NCI-H146 treated with DMSO at 0.1 percent for 48 hours (cell line): ENCODE measurements around the gene PLEKHN1.
A peak's percentile ranks its signal among the peaks of the same experiment; 100 is the strongest.
"Not testable (repeated sequence)": the region's sequence is repeated elsewhere in the genome, so short reads cannot be mapped to it uniquely, and the experiment has no call there.

Experiments
- DNase-seq: peaks from one replicate; lab custom pipeline; 2025; ENCODE audit not compliant: unreplicated experiment; lab: John Stamatoyannopoulos, UW

Gene PLEKHN1

DNA sequence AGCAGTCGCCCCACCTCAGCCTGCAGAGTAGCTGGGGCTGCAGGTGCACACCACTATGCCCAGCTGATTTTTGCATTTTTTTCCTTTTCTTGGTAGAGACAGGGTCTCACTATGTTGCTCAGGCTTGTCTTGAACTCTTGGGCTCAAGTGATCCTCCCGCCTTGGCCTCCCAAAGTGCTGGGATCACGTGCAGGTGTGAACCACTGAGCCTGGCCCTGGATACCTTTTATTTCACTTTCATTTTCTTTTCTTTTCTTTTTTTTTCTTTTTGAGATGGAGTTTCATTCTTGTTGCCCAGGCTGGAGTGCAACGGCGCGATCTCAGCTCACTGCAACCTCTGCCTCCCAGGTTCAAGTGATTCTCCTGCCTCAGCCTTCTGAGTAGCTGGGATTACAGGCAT lies 25.0 kb downstream of the PLEKHN1 start:
- not testable (repeated sequence) for DNase-seq

- DNase-seq = no peak
Observed at GRCh38 chr1:991895-992294, 25.6 kb downstream of the PLEKHN1 start.

DNA sequence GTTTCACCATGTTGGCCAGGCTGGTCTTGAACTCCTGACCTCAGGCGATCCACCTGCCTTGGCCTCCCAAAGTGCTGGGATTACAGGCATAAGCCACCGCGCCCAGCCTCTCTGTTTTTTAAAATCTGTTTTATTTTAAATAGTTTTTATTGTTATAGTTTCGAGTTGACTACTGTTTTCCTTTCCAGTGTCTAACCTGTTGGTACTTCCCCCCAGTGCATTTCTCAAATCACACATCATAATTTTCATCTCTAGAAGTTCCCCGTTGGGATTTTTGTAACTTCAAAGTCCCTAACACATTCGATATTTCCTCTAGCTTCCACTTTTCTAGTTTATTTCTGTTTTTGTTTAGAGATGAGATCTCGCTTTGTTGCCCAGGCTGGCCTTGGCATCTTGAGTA lies 26.1 kb downstream of the PLEKHN1 start:
- no peak for DNase-seq

GRCh38 chr1:993379-993995 lies 27.2 kb downstream of the PLEKHN1 start:
- no peak for DNase-seq

DNA sequence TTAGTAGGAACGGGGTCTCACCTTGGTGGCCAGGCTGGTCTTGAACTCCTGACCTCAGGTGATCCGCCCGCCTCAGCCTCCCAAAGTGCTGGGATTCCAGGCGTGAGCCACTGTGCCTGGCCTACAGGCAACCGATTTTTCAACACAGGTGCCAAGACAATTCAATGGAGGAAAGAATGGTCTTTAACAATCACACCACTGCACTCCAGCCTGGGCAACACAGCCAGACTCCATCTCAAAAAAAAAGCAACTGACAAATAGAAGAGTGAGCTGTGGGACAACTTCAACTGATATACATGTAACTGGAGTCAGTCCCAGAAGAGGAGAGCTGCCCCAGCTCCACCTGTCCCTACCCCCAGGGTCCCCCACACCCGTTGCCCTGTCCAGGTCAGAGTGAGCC lies 28.3 kb downstream of the PLEKHN1 start:
- not testable (repeated sequence) for DNase-seq

DNA sequence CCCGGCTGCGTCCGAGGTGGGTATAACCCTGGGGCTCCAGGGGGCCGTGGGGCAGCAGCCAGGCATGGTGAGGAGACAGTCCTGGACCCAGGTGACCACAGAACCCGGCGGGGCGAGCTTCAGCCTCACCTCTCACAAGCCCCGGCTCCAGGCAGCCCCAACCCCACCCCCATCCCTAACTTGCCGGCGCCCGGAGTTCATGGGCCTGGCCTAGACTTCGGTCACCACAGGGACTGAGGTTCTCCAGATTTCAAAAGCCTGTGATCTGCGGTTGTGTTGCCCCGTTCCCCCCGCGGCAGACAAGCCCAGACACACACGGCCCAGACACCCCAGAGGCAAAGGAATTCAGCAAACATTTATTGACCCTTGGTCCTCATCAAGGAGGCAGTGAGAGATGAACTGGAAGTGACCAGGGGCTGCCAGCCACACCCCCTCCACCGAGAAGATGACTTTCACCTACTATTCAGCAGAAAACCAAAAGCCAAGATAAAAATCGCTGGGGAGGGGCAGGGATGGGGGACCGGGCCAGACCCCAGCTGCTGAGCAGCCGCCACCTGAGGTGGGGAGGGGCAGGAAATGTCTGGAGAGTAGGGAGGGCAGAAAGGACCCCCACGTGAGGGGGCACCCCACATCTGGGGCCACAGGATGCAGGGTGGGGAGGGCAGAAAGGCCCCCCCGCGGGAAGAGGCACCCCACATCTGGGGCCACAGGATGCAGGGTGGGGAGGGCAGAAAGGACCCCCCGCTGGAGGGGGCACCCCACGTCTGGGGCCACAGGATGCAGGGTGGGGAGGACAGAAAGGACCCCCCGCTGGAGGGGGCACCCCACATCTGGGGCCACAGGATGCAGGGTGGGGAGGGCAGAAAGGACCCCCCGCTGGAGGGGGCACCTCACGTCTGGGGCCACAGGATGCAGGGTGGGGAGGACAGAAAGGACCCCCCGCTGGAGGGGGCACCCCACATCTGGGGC lies 29.7 kb downstream of the PLEKHN1 start:
- DNase-seq = no peak

DNA sequence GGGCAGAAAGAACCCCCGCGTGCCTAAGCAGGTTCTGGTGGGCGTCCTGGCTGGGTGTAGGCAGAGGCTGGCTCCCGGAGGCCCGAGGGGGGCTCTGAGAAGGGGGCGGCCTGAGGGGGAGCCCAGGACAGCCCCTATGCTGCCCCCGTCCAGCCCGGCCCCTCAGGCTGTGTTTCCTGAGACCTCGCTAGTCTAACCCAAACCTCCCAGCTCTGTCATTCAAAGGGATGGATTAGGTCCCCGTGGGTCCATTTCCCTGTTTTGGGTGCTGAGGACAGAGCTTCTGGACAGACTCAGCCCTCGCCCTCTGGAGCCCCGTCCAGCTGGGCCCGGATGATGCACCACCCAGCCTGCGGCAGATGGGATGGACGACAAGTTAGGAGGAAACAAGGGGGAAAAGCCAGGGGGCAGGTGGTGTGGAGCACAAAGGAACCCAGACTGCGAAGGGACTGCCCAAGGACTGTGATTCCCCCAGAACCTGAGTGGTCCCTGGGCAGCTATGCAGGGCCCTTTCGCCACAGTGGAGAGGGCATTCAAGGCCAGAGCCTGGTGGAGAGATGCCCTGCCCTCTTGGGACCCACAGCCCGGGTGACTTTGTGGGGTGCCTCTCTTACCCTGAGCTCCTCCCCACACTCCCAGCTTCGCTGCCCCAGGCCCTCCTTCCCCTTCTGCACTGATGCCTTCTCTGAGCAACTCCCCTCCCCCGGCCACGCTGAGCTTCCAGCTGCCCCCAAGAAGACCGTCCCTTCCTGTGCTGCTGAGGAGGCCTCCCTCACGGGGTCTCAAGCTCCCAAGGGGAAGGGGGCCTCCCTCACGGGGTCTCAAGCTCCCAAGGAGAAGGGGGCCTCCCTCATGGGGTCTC lies 30.8 kb downstream of the PLEKHN1 start:
- no peak for DNase-seq

- no peak for DNase-seq
Observed at GRCh38 chr1:997713-997992, 31.4 kb downstream of the PLEKHN1 start.

DNA sequence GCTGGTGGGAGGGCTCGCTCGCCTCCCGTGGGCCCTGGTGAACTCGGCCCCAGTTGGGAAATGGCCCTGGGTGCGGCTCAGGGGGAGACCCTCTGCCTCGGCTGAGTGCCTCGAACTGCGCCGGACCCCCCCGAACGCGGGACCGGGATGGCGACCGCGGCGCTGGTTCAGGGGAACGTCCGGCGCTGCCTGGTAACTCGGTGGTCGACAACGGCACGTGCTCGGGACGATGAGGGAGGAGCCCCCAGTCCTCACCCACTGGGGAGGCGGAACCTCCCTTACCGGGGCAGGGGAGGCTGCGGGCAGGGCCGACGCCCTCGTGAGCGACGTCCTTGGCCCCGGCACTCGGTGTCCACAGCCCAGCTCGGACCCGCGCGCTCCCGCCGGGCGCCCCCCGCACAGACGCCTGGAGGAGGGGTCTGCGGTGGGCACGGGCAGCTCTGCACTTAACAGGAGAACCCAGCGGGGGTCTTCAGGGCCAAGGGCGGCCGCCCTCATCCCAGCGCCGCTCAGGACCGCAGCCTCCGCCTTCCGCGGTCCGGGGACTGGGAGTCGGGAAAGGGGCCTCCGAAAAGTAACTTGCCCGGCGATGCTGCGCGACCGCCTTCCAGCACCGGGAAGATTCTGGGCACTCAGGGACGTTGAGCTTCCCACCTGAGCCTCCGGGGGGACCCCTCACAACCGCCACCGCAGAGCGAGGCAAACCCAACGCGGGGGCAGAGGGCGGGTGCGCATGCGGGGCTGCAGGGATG lies 31.9 kb downstream of the PLEKHN1 start:
- DNase-seq = no peak

GRCh38 chr1:998745-998994 lies 32.4 kb downstream of the PLEKHN1 start:
- DNase-seq = no peak

DNA sequence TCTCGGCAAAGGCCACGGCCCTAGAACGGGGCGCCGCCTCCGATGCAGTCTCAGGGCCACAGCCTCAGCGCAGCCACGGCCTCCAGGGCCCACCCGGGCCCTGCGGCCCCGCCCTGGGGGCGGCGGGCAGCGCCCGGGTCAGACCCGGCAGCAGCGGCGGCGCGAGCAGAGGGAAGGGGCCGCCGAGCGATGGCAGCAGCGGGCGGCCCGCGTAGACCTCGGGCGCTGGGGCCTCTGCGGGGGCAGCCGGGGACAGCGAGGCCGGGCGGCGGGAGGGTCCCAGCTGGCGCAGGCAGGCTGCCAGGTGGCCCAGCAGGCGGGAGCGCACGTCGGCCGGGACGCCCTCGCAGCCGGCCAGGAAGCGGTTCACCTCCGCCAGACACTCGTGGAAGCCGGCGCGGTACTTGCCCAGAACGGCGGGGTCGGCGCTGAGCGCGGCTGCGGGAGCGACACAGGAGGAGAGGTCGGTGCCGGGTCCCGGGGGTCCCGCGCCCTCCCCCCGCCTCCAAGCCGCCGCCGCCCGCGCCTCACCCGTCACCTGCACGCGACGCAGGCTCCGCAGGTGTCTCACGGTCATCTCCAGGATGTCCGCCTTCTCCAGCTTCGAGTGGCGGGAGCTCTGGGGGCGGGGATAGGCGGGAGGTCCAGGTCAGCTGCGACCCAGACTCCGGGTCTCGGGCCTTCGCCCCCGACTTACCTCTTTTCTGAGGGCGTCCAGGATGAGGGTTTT lies 32.9 kb downstream of the PLEKHN1 start:
- DNase-seq = no peak

GRCh38 chr1:999725-1000356 lies 33.6 kb downstream of the PLEKHN1 start, which contains the start of gene HES4:
TSS of gene HES4 (minus strand) at chr1:1000097. CDS start at chr1:999973, 124 bp downstream.
- DNase-seq = peak; percentile 31

- no peak for DNase-seq
Observed at GRCh38 chr1:1000357-1001056, 34.2 kb downstream of the PLEKHN1 start.

DNA sequence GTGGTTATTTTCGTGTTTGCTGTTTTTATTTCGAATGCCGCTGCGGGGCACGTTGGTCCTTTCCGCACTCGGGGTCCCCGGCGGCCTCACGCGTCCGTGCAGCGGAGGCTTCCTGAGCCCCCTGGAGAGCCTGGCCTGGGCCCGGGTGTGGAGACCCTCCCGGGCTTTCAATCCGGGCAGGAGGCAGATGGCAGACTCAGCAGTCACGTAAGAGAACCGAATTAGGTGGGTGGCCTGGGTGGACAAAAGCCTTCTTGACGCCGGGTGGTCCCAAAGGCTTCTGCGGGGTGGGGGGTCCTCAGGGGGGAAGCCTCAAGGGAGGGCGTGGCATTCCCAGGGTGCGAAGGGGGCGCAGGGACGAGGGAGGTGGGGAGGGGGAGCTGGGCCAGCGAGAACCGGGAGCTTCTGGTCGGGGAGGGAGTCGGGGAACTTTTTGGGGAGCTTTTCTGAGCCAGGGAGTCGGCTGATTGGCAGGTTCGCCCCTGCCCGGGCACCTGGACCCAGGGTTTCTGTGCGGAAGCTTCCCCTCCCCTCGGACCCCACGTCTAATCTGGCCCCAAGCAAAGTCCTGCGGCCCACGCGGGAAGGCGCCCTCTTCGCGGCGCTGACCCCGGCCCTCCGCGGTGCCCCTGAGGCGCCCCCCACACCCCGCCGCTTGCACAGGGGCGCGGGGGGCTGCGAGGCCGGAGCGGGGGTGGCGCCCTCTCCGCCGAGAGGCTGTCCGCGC lies 34.9 kb downstream of the PLEKHN1 start:
- DNase-seq = no peak

- no peak for DNase-seq
Observed at GRCh38 chr1:1003618-1004419, 37.5 kb downstream of the PLEKHN1 start.

DNA sequence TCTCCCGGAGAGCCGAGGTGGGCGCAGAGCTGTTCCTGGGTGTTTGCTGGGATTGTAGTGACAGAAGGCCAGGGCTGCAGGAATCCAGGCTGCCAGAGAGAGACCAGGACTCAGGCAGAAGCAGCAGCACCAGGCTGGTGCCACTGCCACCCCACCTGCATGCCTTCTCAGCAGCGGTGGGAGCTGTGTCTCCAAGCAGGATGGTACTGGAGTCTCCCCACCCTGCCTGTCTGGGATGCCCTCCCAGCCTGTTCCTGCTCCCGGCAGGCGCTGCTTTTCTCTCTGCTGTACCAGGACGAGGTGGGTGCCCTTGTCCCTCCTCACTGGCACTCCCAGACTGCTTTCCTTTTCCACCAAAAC lies 38.1 kb downstream of the PLEKHN1 start:
- no peak for DNase-seq

DNA sequence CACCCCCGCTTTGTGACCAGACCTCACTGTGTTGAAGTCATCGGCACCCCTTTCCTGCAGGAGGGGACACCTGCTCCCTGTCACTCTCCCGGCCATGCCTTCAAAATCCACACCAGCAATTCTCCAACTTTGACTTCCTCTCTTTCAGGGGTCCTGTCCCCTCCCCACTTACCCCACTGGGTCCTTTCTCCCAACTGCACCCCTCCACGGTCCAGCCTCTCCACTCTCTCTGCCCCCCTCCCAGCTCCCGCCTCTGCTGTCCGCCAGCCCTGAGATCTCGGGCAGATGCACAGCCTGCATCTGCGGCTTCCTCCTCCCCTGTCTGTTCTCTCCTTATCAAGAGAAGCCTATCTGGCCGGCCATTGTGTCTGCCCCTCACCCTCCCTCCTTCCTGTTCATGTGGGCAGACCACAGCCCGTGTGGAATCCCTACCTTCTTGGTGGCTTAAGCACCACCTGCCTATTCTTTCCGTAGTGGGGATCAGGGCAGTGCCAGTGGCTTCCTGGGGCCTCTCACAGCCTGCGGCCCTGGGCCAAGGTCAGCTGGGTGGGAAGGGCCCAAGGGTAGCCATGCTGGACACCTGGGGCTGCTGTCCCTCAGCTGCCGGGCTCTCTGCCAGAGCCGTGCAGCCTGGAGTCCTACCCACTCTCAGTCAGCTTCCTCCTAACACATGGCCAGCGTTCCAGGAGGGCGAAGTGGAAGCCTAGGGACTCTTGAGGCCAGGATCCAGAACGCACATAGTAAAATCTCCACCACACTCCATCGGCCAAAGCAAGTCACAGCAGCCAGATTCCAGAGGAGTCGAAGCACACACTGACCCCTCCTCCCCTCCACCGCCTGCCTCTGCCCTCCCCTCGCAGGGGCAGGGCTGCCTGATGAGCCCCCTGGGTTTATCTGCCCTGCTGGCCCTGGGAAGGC lies 38.8 kb downstream of the PLEKHN1 start:
- no peak for DNase-seq
